ENCODE results near the gene FGFR3.
"Not testable (repeated sequence)": the region's sequence is repeated elsewhere in the genome, so short reads cannot be mapped to it uniquely, and the experiment has no call there.

The FGFR3 gene

DNA sequence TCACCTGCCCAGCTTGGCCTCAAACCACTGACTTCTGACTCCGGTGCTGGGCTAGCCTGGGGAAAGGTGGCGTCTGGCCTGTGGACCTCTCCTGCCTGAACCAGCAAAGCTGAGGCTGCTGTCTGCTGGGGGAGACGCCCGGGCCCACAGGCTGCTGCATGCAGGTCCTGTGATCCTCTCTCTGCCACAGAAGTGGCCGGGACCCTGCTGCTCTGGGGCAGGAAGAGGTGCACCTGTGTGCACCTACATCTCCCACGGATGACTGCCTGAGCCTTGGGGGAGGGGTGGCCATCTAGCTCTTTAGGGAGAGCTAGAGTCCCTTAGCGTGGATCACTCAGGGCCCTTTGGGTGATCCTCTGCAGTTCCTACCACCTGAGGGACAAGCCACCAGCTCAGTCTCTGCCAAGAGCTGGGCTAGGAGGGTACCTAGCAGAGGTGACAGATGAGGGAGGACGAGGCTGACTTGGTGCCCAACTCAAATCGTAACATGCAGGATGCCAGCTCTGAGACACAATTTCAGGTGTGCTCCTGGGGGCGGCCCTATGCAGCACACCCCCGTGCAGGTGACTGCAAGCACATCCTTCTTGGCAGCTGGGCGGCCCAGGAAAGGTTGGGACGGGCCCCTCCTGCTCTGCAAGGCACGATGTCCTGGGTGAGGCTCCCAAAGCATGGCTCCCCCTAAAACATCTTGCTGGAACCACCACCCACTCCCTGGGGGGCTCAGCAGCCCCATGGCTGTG is 40.4 kb downstream of the FGFR3 start:
- DNase-seq (ENCODE audit: insufficient read length, low spot score) (no peak), FAIRE-seq (no peak)

- DNase-seq (ENCODE audit: insufficient read length, low spot score), result peak; percentile 75
- FAIRE-seq, result peak; percentile 86
Measured at GRCh38 chr4:1834047-1834775, 41.1 kb downstream of the FGFR3 start.

DNA sequence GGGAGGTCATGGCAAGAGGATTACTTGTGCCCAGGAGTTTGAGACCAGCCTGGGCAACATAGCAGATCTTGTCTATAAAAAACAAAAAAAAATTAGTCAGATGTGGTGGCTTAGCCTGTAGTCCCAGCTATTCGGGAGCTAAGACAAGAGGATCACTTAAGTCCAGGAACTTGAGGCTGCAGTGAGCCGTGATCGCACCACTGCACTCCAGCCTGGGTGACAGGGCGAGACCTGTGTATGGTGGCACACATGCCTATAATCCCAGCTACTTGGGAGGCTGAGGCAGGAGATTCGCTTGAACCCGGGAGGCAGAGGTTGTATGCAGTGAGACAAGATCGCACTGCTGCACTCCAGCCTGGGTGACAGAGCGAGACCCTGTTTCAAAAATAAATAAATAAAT is 42.7 kb downstream of the FGFR3 start:
- not testable (repeated sequence) for FAIRE-seq; DNase-seq (ENCODE audit: insufficient read length, low spot score)

DNA sequence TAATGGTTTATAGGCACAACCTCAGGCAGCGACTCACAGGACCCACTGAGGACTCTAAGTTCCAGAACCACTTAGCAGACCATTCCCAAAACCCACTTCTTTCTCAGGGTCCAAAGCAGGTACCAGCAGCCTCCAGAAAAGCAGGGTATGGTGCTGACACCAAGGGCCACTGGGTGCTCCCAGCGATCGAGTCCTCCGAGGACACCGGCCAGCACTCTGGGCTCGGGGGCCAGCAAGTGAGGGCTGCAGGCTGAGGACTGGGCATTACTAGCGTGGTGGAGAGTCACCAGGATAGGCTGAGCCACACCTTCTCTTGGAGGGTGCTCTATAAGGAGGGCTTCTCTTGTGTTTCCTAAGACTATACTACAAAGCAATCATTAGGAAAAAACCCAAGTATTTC is 43.6 kb downstream of the FGFR3 start:
- DNase-seq (ENCODE audit: insufficient read length, low spot score) (no peak), FAIRE-seq (no peak)

DNA sequence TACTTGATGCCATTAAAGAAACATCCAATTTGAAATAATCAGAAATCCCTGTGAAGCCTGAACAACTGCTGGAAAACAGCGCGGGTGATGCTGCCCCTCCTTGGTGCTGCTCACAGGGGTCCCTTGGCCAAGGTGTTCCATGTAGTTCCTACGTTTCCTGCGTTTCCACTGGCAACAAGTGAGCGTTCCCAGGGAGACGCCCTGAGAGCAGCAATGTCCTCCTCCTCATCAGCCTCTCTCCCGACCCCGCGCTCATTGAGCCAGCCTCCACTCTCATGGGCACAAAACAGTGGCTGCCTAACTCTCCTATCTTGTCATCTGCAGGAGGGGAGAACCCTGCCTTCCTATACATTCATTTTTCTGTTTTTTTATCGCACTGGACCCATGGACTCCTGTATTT is 44.0 kb downstream of the FGFR3 start:
- FAIRE-seq (no peak), DNase-seq (ENCODE audit: insufficient read length, low spot score) (no peak)

- no peak for DNase-seq (ENCODE audit: insufficient read length, low spot score)
- FAIRE-seq, result no peak
Measured at GRCh38 chr4:1839282-1839681, 46.2 kb downstream of the FGFR3 start.

GRCh38 chr4:1841201-1841886 is 48.3 kb downstream of the FGFR3 start:
- DNase-seq (ENCODE audit: insufficient read length, low spot score) (no peak), FAIRE-seq (no peak)

DNA sequence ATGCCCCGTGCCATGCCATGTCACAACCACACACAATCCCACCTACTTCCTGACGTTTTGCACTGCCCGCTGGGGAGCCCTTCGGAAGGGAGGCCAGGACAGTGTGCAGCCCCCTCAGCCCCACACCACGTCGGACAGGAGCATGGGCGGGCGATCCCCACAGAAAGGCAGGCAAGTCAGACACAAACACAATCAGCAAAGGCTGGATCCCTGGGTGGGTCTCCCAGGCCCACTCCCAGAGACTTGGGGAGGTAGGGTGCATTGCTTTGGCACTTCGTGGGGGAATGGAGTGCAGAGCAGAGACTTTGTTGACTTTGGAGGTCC is 48.8 kb downstream of the FGFR3 start:
- FAIRE-seq (no peak), DNase-seq (ENCODE audit: insufficient read length, low spot score) (no peak)

- no peak for DNase-seq (ENCODE audit: insufficient read length, low spot score)
- no peak for FAIRE-seq
Measured at GRCh38 chr4:1842339-1842895, 49.3 kb downstream of the FGFR3 start.

DNA sequence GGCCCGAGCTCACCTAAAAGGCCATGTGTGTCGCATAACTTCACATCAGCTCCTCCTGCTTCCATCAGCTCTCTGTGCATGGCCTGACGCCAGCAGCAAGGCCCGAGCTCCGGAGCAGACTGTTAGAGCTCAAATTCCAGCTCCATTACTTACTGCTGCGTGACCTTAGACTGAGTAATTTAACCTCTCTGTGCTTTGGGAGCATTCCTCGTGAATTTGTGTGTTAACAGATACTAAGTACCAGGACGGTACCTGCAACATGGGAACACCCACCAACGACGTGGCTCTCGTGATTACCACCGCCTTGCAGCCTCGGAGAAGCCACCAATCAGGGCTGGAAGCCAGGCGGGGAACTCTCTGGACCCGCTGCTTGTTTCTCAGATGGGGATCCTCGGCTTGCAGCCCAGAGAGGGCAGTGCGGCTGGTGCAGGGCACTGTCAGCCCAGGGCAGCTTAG is 49.9 kb downstream of the FGFR3 start:
- DNase-seq (ENCODE audit: insufficient read length, low spot score), result no peak
- FAIRE-seq, result no peak

DNA sequence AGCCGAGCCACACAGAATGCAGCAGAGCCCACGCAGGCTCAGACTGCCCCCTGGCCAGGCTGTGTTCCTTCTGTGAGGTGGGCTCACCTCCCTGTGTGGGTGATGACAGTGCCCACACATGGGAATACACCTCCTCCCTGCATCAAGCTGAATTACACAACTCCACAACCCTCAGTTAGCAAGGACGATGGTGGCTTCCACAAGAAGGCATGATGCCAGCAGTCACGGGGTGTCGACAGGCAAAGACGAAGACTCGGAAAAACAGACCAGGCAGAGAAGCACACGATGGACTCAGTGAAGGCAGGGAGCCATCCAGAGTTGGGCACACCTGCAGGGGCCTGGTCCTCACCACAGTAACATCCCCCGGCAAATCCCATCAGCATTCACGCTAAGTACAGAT is 50.8 kb downstream of the FGFR3 start:
- DNase-seq (ENCODE audit: insufficient read length, low spot score), result no peak
- FAIRE-seq, result no peak

DNA sequence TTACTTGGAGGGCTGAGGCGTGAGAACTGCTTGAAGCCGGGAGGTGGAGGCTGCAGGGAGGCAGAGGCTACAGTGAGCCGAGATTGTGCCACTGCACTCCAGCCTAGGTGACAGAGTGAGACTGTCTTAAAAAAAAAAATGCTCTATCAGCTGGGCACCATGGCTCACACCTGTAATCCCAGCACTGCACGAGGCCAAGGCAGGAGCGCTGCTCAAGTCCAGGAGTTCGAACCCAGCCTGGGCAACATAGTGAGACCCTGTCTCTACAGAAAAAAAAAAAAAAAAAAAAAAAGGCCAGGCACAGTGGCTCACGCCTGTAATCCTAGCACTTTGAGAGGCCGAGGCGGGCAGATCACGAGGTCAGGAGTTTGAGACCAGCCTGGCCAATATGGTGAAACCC is 51.5 kb downstream of the FGFR3 start:
- not testable (repeated sequence) for DNase-seq (ENCODE audit: insufficient read length, low spot score); FAIRE-seq

DNA sequence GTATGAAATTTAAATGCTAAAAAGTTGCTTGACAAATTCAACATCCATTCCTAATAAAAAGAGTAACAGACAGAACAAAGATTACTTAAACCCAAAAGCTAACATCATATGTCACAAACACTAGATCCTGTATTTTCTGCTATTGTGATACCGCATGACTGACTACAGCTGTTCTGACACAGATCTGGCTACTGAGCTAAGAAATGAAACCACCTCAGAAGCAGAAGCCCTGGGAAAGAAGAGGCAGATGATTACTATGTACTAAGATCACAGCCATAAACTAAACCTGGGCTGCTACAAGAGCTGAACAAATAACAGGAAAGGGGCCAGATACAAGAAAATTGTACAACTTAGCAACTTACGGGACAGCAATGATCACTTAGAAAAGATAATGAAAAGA is 53.5 kb downstream of the FGFR3 start:
- no peak for FAIRE-seq
- no peak for DNase-seq (ENCODE audit: insufficient read length, low spot score)

- no peak for DNase-seq (ENCODE audit: insufficient read length, low spot score)
- no peak for FAIRE-seq
Measured at GRCh38 chr4:1850276-1850675, 57.2 kb downstream of the FGFR3 start.

DNA sequence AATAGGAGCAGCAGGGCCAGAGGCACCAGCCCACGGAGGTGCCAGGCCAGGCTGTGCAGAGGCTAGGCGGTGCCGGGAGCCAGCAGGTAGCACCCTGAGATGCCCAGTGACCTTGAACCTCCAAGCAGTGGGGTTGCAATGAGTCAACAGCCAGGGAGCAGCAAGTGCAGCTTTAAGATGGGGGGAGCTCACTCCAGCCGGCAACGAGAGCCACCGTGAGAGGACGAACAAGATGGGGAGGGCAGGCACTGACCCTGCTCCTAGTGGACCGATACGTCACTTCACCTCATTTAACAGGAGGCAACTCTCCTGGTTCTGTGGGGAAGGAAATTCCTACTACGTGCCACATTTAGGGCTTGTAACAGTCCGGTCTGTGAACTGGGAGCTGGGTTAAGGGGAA is 58.1 kb downstream of the FGFR3 start:
- FAIRE-seq (no peak), DNase-seq (ENCODE audit: insufficient read length, low spot score) (no peak)

GRCh38 chr4:1851575-1852410 is 58.7 kb downstream of the FGFR3 start:
- DNase-seq (ENCODE audit: insufficient read length, low spot score) (no peak), FAIRE-seq (no peak)

- DNase-seq (ENCODE audit: insufficient read length, low spot score), result no peak
- FAIRE-seq, result no peak
Measured at GRCh38 chr4:1852904-1853623, 60.0 kb downstream of the FGFR3 start.

DNA sequence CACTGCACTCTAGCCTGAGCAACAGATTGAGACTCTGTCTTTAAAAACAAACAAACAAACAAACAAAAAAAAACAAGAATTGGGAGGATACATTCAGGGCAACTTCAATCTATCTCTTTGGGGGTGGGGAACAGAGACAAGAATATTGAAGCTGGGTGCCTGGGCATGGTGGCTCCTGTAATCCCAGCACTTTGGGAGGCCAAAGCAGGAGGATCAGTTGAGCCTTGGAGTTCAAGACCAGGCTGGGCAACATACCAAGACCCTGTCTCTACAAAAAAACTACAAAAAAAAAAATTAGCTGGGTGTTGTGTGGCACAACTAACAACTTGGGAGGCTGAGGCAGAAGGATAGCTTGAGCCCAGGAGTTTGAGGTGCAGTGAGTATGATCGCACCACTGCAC is 61.7 kb downstream of the FGFR3 start:
- DNase-seq (ENCODE audit: insufficient read length, low spot score) (no peak), FAIRE-seq (no peak)

GRCh38 chr4:1855333-1856070 is 62.4 kb downstream of the FGFR3 start:
- FAIRE-seq (peak; percentile 78), DNase-seq (ENCODE audit: insufficient read length, low spot score) (peak; percentile 36)

All from GM19239 (cell line).